Activated gamma-delta T cell treated with Interleukin-2 at 50 U/mL for 16 hours (primary cell): Measurements from ENCODE around the gene SPATA22.
"Not testable (repeated sequence)": the region's sequence is repeated elsewhere in the genome, so short reads cannot be mapped to it uniquely, and the experiment has no call there.

Experiments used
- DNase-seq: peaks from one replicate; pipeline ENCODE4 v3.0.0-alpha.2; 2020

The SPATA22 gene

DNA sequence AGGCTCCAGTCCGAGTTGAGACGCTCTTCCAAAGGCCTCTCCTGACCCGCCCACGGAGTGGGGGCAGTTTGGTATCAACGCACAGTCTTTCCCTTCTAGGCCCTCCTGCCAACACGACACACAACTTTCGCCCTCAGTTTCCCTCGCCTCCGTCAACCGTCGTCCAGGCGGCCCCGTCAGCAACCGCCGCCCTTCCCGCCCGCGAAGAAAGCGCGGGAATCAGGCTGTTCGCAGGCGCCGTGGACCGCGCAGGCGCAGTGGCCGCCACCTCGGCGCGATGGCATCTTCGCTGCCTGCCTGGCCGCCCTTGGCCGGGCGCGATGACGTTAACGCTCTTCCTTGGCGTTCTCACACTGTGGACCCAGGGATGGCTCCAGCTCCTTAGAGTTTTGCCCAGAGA is at the start of gene SPATA22:
SPATA22 (minus strand) TSS at position 221 of the 400 bp plus-strand sequence. CDS start 2,494 bp downstream, outside the sequence.
- no peak for DNase-seq

DNA sequence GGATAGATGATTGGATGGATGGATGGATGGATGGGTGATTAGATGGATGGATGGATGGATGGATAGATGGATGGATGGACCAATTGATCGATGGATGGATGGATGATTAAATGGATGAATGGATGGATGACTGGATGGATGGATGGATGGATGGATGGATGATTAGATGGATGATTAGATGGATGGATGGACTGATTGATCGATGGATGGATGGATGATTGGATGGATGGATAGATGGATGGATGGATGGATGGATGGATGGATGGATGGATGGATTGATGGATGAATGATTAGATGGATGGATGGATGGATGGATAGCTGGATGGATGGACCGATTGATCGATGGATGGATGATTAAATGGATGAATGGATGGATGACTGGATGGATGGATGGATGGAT is 47.9 kb upstream of the SPATA22 start:
- not testable (repeated sequence) for DNase-seq

- no peak for DNase-seq
Measured at GRCh38 chr17:3514873-3515272, 43.3 kb upstream of the SPATA22 start.

- not testable (repeated sequence) for DNase-seq
Measured at GRCh38 chr17:3514167-3514566, 42.5 kb upstream of the SPATA22 start.

DNA sequence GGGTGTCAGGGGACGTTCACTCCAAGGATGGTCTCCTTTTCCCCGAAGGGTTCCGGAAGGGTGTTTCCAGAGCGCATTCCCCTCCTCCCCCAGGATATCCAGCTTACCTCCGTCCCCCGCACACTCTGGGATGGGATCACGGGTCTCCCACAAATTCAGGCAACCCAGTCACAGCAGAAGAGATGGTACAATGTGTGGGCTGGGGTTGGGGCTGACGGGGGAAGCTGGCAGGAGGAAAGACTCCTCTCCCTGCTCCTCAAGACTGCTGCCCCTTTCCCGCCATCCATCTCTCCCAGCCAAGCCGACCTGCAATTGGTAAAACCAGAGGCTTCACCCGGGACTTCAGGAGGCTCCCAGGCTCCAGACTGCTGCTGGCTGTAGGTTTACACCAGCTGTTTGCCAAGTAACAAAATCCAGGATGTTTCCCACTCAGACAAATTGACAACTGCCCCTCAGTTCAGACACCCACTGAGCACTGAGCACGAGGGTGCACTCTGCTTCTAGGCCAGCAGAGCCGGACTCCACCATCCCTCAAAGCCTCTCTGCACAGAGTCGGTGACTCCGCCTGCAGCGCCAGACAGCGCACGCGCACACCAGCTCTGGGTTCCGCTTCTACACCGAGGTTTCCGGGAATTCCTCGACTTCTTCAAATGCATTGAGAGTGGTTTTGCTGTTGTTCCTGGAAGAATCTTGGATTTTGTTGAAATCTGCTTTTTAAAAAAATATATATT is 41.9 kb upstream of the SPATA22 start:
- no peak for DNase-seq

DNA sequence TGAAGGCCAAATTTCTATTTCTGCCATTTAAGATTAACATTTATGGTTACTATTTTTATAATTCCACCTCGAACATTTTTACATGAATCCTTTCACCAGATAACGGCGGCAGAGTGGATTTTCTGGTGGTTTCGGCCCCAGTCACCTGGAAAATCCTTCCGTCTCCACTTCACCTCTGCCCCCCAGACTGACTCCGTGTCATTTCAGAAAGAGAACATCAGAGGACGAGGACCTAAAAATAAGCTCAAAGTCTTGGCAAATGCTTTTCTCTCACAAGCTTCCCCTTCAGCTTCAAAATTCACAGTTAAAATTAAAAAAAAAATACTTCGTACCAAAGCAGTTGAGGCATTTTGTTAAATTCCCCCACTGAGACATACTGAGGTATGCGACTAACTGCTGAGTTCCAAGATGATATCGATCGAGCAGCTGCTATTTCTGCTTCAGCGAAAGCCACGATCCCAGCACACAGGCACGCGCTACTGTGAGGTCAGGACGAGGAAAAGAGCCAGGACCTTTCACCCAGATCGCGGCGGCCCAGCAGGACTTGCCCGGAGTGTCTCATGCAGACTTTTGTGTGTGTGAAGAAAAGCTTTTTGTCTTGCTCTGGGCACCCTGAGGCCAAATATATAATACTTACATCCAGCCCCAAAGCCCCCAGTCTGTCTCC is 41.0 kb upstream of the SPATA22 start:
- DNase-seq, result no peak

DNA sequence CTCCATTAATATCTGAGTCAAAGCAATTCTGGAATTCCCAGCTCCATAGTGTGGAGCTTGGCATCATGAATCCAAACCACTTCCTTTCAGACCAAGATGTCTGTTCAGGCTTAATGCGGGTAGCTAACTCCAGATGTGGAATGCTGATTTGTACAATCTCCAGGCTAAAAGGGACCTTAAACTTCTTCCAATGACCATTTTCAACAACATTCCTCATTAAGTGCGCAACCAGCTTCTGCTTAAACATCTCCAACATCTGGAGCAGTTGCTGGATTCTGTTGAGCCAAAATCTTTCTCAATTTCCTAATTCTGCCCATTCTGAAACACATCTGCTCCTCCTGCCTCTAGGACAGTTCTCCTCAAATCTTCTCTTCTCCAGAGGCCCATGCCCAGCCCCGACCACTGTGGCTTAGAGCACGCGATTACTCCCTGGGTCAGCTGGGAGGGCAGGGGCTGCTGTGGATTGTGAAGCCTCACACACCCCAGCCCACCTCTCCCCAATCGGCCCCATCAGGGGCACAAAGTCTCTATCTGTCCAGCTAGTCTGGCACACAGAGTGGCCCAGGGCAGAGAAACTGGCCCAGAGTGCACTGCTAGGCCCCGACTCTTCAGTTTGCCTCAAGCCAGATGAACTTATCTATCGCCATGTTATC is 40.4 kb upstream of the SPATA22 start:
- no peak for DNase-seq

GRCh38 chr17:3510090-3510489 is 38.5 kb upstream of the SPATA22 start:
- no peak for DNase-seq

- DNase-seq, result no peak
Measured at GRCh38 chr17:3507869-3508268, 36.2 kb upstream of the SPATA22 start.

GRCh38 chr17:3507071-3507470 is 35.5 kb upstream of the SPATA22 start:
- no peak for DNase-seq

DNA sequence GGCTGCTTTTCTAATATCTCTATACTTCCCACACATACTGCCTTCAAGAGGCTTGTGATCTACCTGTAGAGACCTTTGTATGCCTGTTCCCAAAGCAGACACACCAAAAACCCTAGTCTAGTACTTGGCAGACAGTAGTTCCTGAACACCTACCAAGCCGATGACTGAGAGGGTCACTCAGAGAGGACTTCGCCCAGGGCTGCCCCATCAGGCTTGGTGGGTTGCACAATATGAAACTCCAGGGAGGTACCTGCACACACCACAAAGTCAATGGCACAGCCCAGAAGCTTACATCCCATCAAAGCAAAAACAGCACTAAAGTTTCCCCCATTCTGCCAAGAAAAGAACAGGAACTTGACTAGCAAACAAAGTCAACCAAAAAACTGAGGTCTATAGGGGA is 34.4 kb upstream of the SPATA22 start:
- DNase-seq, result no peak

DNA sequence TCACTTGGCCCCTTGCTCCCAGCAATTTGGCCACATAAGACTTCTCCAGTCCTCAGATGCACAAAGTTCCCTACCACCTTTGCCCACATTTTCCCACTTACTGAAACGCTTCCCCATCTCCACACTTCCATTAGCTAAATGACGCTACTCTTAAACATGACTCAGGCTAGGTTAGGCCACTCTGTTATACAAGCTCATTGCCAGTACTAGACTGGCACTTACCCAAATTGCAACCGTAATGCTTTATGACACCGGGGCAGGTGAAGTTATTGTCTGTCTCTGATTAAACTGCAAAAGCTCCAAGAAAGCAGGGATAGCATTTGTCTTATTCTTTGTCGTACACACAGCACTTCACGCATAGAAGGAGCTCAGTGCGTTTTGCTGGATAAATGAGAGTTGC is 33.4 kb upstream of the SPATA22 start:
- no peak for DNase-seq

- no peak for DNase-seq
Measured at GRCh38 chr17:3503285-3503684, 31.7 kb upstream of the SPATA22 start.

GRCh38 chr17:3502466-3502865 is 30.8 kb upstream of the SPATA22 start:
- no peak for DNase-seq

DNA sequence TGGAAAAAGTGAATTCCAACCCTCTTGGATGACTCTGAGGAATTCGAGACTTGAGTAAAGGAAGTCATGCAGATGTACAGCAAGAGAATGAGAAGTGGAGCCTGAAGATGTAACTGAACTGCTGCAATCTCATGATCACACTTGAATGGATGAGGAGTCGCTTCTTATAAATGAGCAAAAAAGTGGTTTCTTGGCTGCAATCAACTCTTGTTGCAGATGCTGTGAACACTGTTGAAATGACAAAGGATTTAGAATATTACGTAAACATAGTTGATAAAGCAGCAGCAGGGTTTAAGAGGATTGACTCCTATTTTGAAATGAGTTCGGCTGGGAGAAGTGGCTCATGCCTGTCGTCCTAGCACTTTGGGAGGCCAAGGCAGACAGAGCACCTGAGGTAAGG is 29.7 kb upstream of the SPATA22 start:
- DNase-seq, result no peak

DNA sequence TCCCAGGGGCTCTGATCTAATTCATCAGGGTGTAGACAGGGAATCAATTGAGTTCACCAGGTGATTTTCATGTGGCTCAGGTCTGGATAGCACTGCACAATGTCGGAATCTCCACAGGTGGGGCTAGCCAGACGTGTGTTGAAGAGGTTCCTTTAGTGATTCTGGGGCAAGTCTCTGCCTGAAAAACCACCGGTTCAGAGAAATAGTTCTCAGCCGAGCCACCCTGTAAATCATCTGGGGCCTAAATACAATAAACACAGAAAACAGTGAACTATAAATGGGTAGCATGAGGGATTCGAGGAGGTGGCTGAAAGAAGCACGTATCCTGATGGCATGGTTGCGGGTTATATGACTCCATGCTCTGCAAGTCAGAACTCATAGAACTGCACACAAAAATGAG is 25.5 kb upstream of the SPATA22 start:
- no peak for DNase-seq

- no peak for DNase-seq
Measured at GRCh38 chr17:3485481-3486068, 14.0 kb upstream of the SPATA22 start.

DNA sequence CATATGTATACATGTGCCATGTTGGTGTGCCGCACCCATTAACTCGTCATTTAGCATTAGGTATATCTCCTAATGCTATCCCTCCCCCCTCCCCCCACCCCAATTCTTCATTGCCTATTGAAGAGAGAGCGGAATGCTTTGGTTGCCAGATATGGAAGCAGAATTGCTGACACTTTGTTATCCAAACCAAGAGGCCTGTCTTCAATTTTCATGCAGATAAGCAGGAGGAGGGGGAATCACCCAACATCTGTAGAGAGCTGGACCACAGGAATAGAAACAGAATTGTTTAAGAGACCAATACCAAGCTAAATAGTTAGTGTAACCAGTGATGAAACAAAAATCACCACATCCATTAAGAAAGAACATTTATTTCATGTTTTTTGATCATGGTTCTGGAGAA is 11.2 kb upstream of the SPATA22 start:
- DNase-seq, result no peak

GRCh38 chr17:3479988-3480387 is 8.4 kb upstream of the SPATA22 start:
- DNase-seq, result no peak

- no peak for DNase-seq
Measured at GRCh38 chr17:3475812-3476610, 4.4 kb upstream of the SPATA22 start, which contains the start of gene ASPA. Gene ASPA, plus strand, starts transcription at chr17:3475997. Its CDS starts 163 bp downstream, at chr17:3476160.

- no peak for DNase-seq
Measured at GRCh38 chr17:3475251-3475685, 3.6 kb upstream of the SPATA22 start.

DNA sequence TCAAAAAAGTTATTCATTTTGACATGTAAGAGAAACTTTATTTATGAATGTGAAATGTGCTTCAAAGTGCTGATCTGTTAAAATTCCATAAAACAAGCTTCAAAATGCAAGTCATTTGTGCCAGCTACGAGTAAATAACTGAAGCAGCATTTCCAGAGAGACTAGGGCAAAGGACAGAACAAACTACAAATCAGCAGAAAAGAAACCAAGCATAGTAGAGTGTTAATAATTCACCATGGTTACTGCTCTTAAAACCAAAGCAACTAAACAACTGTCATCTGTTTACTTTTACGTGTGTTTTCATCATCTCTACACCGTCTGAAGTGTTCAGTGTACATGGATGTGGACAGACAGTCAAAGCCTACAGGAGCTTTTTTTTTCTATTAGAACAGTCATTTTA is 2.6 kb upstream of the SPATA22 start:
- no peak for DNase-seq

DNA sequence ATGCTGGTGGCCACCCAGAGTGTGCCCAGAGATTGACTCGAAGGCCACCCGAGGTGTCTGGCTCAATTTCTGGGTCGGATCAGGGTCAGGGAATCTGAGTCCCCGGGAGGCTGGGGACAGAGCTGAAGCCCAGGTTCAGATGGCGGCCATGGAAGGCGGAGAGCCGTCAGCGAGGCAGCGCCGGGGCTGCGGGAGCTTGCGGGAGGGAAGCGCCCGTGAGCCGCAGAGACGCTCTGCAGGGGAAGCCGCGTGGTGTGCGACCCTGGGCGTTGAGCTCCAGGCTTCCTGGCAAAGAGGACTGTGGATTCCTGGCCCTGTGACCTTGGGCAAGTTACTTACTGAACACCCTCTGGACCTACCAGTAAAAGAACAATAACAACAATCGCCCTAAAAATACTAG is 518 bp upstream of the SPATA22 start:
- DNase-seq, result no peak
